ENCODE measurements around the gene SHLD2. TPM values are rescaled to one million over a fixed set of nuclear protein-coding genes. Genes with fewer than 3 reads are reported as not detected.
"Not testable (repeated sequence)": the region's sequence is repeated elsewhere in the genome, so short reads cannot be mapped to it uniquely, and the experiment has no call there.

Gene SHLD2
- total RNA-seq, 1 experiment from 2014 or later, result 21.4 TPM

GRCh38 chr10:87219370-87219769, 124.4 kb downstream of the SHLD2 start:
- H3K9me2 ChIP-seq (replicated peaks; ENCODE audit: insufficient read depth, low read length); H3K4me1 ChIP-seq (ENCODE audit: low read length); H3K36me3 ChIP-seq (ENCODE audit: insufficient read depth, low read length); DNase-seq; H3K27me3 ChIP-seq (ENCODE audit: low read length); H4K20me1 ChIP-seq (ENCODE audit: insufficient read depth, low read depth, low read length); H3K4me3 ChIP-seq (ENCODE audit: low read length); H3K9ac ChIP-seq (ENCODE audit: low read length); H2AFZ ChIP-seq (ENCODE audit: low read length); H3K4me2 ChIP-seq (ENCODE audit: low read depth, low read length, poor library complexity, severe bottlenecking); H3K79me2 ChIP-seq (ENCODE audit: low read length); H3K27ac ChIP-seq (ENCODE audit: low read length); H3K9me3 ChIP-seq (ENCODE audit: low read length): not testable (repeated sequence)

GRCh38 chr10:87222789-87223188, 127.8 kb downstream of the SHLD2 start:
- H3K27ac ChIP-seq (ENCODE audit: low read length); H3K9me3 ChIP-seq (ENCODE audit: low read length); H3K4me1 ChIP-seq (ENCODE audit: low read length); H2AFZ ChIP-seq (ENCODE audit: low read length); H3K36me3 ChIP-seq (ENCODE audit: insufficient read depth, low read length); DNase-seq; H3K79me2 ChIP-seq (ENCODE audit: low read length); H4K20me1 ChIP-seq (ENCODE audit: insufficient read depth, low read depth, low read length); H3K4me2 ChIP-seq (ENCODE audit: low read depth, low read length, poor library complexity, severe bottlenecking); H3K27me3 ChIP-seq (ENCODE audit: low read length); H3K9me2 ChIP-seq (replicated peaks; ENCODE audit: insufficient read depth, low read length); H3K9ac ChIP-seq (ENCODE audit: low read length); H3K4me3 ChIP-seq (ENCODE audit: low read length): not testable (repeated sequence)

GRCh38 chr10:87225148-87225547, 130.1 kb downstream of the SHLD2 start, which contains the start of gene NUTM2A:
TSS of gene NUTM2A (plus strand) at chr10:87225448. CDS start at chr10:87225831, 383 bp downstream.
- H2AFZ ChIP-seq (ENCODE audit: low read length); H3K36me3 ChIP-seq (ENCODE audit: insufficient read depth, low read length); H3K9me2 ChIP-seq (replicated peaks; ENCODE audit: insufficient read depth, low read length); H3K4me2 ChIP-seq (ENCODE audit: low read depth, low read length, poor library complexity, severe bottlenecking); DNase-seq; H3K27me3 ChIP-seq (ENCODE audit: low read length); H3K4me3 ChIP-seq (ENCODE audit: low read length); H4K20me1 ChIP-seq (ENCODE audit: insufficient read depth, low read depth, low read length); H3K79me2 ChIP-seq (ENCODE audit: low read length); H3K4me1 ChIP-seq (ENCODE audit: low read length); H3K9me3 ChIP-seq (ENCODE audit: low read length); H3K27ac ChIP-seq (ENCODE audit: low read length); H3K9ac ChIP-seq (ENCODE audit: low read length): not testable (repeated sequence)

GRCh38 chr10:87228247-87228646, 133.2 kb downstream of the SHLD2 start:
- not testable (repeated sequence) for H2AFZ ChIP-seq (ENCODE audit: low read length); H4K20me1 ChIP-seq (ENCODE audit: insufficient read depth, low read depth, low read length); H3K9me3 ChIP-seq (ENCODE audit: low read length); DNase-seq; H3K9me2 ChIP-seq (replicated peaks; ENCODE audit: insufficient read depth, low read length); H3K4me2 ChIP-seq (ENCODE audit: low read depth, low read length, poor library complexity, severe bottlenecking); H3K79me2 ChIP-seq (ENCODE audit: low read length); H3K27ac ChIP-seq (ENCODE audit: low read length); H3K9ac ChIP-seq (ENCODE audit: low read length); H3K4me3 ChIP-seq (ENCODE audit: low read length); H3K36me3 ChIP-seq (ENCODE audit: insufficient read depth, low read length); H3K27me3 ChIP-seq (ENCODE audit: low read length); H3K4me1 ChIP-seq (ENCODE audit: low read length)

GRCh38 chr10:87229211-87229610, 134.2 kb downstream of the SHLD2 start:
- H3K4me2 ChIP-seq (ENCODE audit: low read depth, low read length, poor library complexity, severe bottlenecking); H3K9me3 ChIP-seq (ENCODE audit: low read length); H3K79me2 ChIP-seq (ENCODE audit: low read length); DNase-seq; H3K4me3 ChIP-seq (ENCODE audit: low read length); H3K9ac ChIP-seq (ENCODE audit: low read length); H4K20me1 ChIP-seq (ENCODE audit: insufficient read depth, low read depth, low read length); H2AFZ ChIP-seq (ENCODE audit: low read length); H3K9me2 ChIP-seq (replicated peaks; ENCODE audit: insufficient read depth, low read length); H3K27ac ChIP-seq (ENCODE audit: low read length); H3K4me1 ChIP-seq (ENCODE audit: low read length); H3K36me3 ChIP-seq (ENCODE audit: insufficient read depth, low read length); H3K27me3 ChIP-seq (ENCODE audit: low read length): not testable (repeated sequence)

- H3K9me2 ChIP-seq (replicated peaks; ENCODE audit: insufficient read depth, low read length); H3K36me3 ChIP-seq (ENCODE audit: insufficient read depth, low read length); H3K4me1 ChIP-seq (ENCODE audit: low read length); H3K27ac ChIP-seq (ENCODE audit: low read length); H3K9ac ChIP-seq (ENCODE audit: low read length); H2AFZ ChIP-seq (ENCODE audit: low read length); H4K20me1 ChIP-seq (ENCODE audit: insufficient read depth, low read depth, low read length); H3K4me2 ChIP-seq (ENCODE audit: low read depth, low read length, poor library complexity, severe bottlenecking); H3K79me2 ChIP-seq (ENCODE audit: low read length); DNase-seq; H3K4me3 ChIP-seq (ENCODE audit: low read length); H3K9me3 ChIP-seq (ENCODE audit: low read length); H3K27me3 ChIP-seq (ENCODE audit: low read length): not testable (repeated sequence)
These were observed 139.8 kb downstream of the SHLD2 start for GRCh38 chr10:87234854-87235253.

- H3K4me2 ChIP-seq (ENCODE audit: low read depth, low read length, poor library complexity, severe bottlenecking); H3K9me2 ChIP-seq (replicated peaks; ENCODE audit: insufficient read depth, low read length); H3K27ac ChIP-seq (ENCODE audit: low read length); H3K79me2 ChIP-seq (ENCODE audit: low read length); H3K27me3 ChIP-seq (ENCODE audit: low read length); H2AFZ ChIP-seq (ENCODE audit: low read length); H4K20me1 ChIP-seq (ENCODE audit: insufficient read depth, low read depth, low read length); H3K4me3 ChIP-seq (ENCODE audit: low read length); H3K4me1 ChIP-seq (ENCODE audit: low read length); DNase-seq; H3K36me3 ChIP-seq (ENCODE audit: insufficient read depth, low read length); H3K9me3 ChIP-seq (ENCODE audit: low read length); H3K9ac ChIP-seq (ENCODE audit: low read length): not testable (repeated sequence)
These were observed 142.2 kb downstream of the SHLD2 start for GRCh38 chr10:87237244-87237643.

GRCh38 chr10:87239346-87239808, 144.4 kb downstream of the SHLD2 start:
- not testable (repeated sequence) for H3K9me3 ChIP-seq (ENCODE audit: low read length); H3K9me2 ChIP-seq (replicated peaks; ENCODE audit: insufficient read depth, low read length); DNase-seq; H3K27me3 ChIP-seq (ENCODE audit: low read length); H3K79me2 ChIP-seq (ENCODE audit: low read length); H3K27ac ChIP-seq (ENCODE audit: low read length); H3K9ac ChIP-seq (ENCODE audit: low read length); H3K36me3 ChIP-seq (ENCODE audit: insufficient read depth, low read length); H2AFZ ChIP-seq (ENCODE audit: low read length); H4K20me1 ChIP-seq (ENCODE audit: insufficient read depth, low read depth, low read length); H3K4me2 ChIP-seq (ENCODE audit: low read depth, low read length, poor library complexity, severe bottlenecking); H3K4me1 ChIP-seq (ENCODE audit: low read length); H3K4me3 ChIP-seq (ENCODE audit: low read length)
